ENCODE measurements around the gene THRB. TPM values are rescaled to one million over a fixed set of nuclear protein-coding genes. Genes with fewer than 3 reads are reported as not detected.

THRB gene
- total RNA-seq, 2 experiments from 2014 or later = not detected

DNA sequence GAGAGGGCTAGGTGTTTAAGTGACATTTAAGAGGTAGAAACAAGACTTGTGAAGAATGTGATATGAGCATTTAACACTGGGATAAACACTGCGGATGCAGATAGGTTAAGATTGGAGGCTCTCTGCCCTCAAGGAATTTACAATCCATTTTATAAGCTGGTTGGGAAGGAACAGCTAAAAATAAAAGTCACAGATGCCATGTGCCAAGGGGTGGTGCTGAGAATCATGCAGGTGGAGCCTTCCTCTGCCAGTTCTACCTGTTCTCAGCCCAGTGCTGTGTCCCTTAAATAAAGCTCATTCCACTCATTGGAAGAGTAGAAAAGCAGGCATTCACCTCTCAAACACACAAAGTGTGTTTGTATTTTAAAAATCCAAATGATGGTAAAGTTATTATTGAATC, 261.9 kb downstream of the THRB start:
- intact Hi-C loops (cut with micrococcal nuclease) = no loop called here
- Mint-ChIP-seq H3K4me1 (ENCODE audit: low read depth) (peaks cover 3% of the 10 kb centered on the region), H3K36me3 (no peaks in the 10 kb centered on the region), H3K27ac (no peak overlapping the region), H3K9me3 (no peaks in the 10 kb centered on the region), H3K27me3 (peaks cover 10% of the 10 kb centered on the region), H3K4me3 (no peak overlapping the region)
- no peak for DNase-seq
- POLR2A ChIA-PET = no interaction called here
- CTCF ChIA-PET = interaction anchor here (1.0 kb wide), 1 partner anchor 233 kb away, joined by 3 read pairs; no protein-coding TSS in a partner anchor

- H3K4me3 Mint-ChIP-seq = no peak overlapping the region
- no peaks in the 10 kb centered on the region for H3K36me3 Mint-ChIP-seq
- ChIA-PET POLR2A (interaction anchor here (0.6 kb wide), 1 partner anchor 1125 kb away, joined by 3 read pairs; no protein-coding TSS in a partner anchor), CTCF (no interaction called here)
- intact Hi-C loops (cut with micrococcal nuclease) = no loop called here
- no peak overlapping the region for H3K27ac Mint-ChIP-seq
- no peak for DNase-seq
- H3K27me3 Mint-ChIP-seq = no peaks in the 10 kb centered on the region
- H3K9me3 Mint-ChIP-seq = no peaks in the 10 kb centered on the region
- H3K4me1 Mint-ChIP-seq (ENCODE audit: low read depth) = no peaks in the 10 kb centered on the region
These were observed 265.0 kb downstream of the THRB start for GRCh38 chr3:24229468-24230221.

DNA sequence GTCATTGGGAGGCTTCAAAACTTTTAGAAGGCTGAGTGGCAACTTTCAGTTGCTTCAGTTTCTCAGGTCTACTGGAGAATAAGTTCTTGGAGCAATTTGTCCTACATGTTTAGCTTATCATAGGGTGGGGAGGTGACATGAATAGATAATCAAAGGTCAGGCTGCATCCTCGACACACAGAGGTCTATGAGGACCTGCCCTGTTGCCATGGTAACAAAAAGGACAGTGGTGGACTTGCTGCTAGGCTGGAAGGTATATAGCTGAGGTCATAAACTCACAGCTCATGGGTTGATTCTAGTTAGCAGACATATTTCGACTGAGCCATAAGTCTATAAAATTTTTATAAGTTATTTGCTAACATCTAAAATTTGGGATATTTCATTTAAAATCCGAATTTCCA, 267.0 kb downstream of the THRB start:
- H3K27me3 Mint-ChIP-seq = no peaks in the 10 kb centered on the region
- H3K9me3 Mint-ChIP-seq = no peaks in the 10 kb centered on the region
- POLR2A ChIA-PET = no interaction called here
- H3K4me1 Mint-ChIP-seq (ENCODE audit: low read depth) = no peaks in the 10 kb centered on the region
- H3K27ac Mint-ChIP-seq = no peak overlapping the region
- no peak overlapping the region for H3K4me3 Mint-ChIP-seq
- H3K36me3 Mint-ChIP-seq = no peaks in the 10 kb centered on the region
- DNase-seq = no peak
- CTCF ChIA-PET = interaction anchor here (0.8 kb wide), 1 partner anchor 36 kb away, joined by 3 read pairs; no protein-coding TSS in a partner anchor
- intact Hi-C loops (cut with micrococcal nuclease) = no loop called here

- Mint-ChIP-seq H3K27ac (no peak overlapping the region), H3K4me3 (no peak overlapping the region), H3K9me3 (no peaks in the 10 kb centered on the region), H3K36me3 (no peaks in the 10 kb centered on the region), H3K27me3 (peaks cover 5% of the 10 kb centered on the region), H3K4me1 (ENCODE audit: low read depth) (no peaks in the 10 kb centered on the region)
- POLR2A ChIA-PET = no interaction called here
- no peak for DNase-seq
- CTCF ChIA-PET = interaction anchor here (2.3 kb wide), 1 partner anchor 11 kb away, joined by 9 read pairs; no protein-coding TSS in a partner anchor
- intact Hi-C loops (cut with micrococcal nuclease) = no loop called here
These were observed 268.3 kb downstream of the THRB start for GRCh38 chr3:24226397-24226796.

DNA sequence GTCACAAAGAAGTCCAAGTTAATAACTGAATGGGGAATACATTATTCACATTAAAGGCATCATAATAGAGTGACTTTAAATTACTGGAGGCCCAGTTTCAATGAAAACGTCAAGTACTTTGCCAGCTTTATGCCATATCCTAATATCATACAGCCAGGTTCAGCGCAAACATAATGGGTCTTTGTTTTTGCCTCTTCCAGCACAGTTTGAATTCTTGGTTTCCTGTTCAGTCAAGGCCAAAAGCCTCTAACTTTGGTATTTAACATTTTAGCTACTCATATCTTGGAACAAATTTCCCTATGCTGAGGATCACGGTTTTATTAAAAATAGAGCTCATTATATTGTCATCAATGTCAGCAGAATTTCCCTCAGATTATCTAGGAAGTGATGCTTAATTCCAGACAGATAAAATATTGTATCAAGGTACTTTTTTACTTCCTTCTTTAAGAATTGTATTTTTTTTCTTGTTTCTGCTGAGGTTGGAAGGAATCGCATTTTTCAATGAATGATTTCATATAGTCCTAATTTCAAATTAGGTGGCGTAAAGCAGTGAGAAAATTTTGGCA, 269.2 kb downstream of the THRB start:
- intact Hi-C loops (cut with micrococcal nuclease) = no loop called here
- no peak for DNase-seq
- Mint-ChIP-seq H3K27me3 (peaks cover 6% of the 10 kb centered on the region), H3K27ac (no peak overlapping the region), H3K36me3 (no peaks in the 10 kb centered on the region), H3K4me3 (no peak overlapping the region), H3K9me3 (no peaks in the 10 kb centered on the region), H3K4me1 (ENCODE audit: low read depth) (no peaks in the 10 kb centered on the region)
- ChIA-PET CTCF (interaction anchor here (1.0 to 2.3 kb wide), 2 partner anchors 12 to 39 kb away, joined by 3 to 9 read pairs; no protein-coding TSS in a partner anchor), POLR2A (no interaction called here)

DNA sequence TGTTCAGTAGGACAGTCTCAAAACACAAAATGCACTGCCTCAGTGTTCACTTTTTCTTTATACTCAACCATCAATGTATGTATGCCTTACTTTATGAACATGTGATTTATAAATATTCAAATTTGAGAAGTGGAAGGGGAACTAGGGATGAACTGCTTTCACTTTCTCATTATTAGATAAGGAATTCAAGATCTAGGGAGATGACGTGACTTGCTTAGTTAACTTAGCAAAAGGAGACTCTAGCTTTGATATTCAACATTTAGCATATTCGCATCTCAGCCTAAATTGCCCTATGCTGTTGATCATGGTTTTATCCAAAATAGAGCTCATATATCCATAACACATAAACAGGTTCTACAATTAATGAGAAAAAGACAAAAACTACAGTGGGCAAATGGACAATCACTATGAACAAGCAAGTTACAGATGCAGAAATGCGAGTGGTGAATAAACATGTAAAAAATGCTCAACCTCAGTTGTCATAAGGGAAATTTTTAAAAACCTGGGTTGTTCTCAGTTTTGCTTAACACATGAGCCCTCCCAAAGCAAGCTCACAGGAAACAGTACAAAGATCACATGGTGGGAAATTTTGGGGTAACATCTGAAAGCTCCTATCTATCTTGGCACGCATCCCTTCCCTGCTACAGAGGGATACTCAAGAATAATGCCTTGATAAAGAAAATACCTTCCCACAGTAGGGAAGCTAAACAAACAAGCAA, 269.8 kb downstream of the THRB start:
- no peak for DNase-seq
- H3K36me3 Mint-ChIP-seq = no peaks in the 10 kb centered on the region
- peaks cover 6% of the 10 kb centered on the region for H3K27me3 Mint-ChIP-seq
- no peaks in the 10 kb centered on the region for H3K9me3 Mint-ChIP-seq
- intact Hi-C loops (cut with micrococcal nuclease) = no loop called here
- H3K4me3 Mint-ChIP-seq = no peak overlapping the region
- CTCF ChIA-PET = interaction anchor here (1.0 to 2.3 kb wide), 2 partner anchors 13 to 38 kb away, joined by 3 to 9 read pairs; no protein-coding TSS in a partner anchor
- no peak overlapping the region for H3K27ac Mint-ChIP-seq
- POLR2A ChIA-PET = no interaction called here
- no peaks in the 10 kb centered on the region for H3K4me1 Mint-ChIP-seq (ENCODE audit: low read depth)

DNA sequence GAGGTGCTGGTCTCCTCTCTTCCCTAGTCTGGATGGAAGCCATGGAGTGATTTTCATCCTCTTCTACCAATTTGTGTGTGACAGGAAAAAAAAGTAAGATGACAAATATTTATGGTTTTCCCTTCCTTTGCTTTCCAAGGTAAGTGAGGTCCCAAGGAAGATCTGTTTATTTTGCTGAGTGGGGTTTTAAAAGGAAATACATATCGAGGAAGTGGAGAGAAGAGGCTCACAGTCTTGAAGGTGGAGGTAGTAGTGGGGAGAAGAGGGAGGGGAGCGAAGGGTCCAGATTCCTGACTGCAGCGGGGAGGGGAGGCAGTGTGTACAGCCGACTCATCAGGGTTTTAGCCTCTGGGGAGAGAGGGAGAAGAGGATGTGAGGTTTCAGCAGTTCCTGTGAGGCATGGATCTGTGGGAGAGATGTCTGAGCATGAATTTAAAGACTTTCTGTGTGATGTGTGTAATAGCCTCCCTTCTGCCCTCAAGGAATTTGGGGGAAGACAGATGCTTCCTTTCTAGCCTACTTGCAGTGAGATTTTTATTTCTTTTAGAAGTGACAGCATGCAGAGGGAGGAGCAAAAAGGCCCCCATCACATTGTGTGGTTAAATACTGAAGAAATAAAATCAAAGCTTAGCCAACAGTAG, 272.4 kb downstream of the THRB start:
- Mint-ChIP-seq H3K9me3 (no peaks in the 10 kb centered on the region), H3K4me1 (ENCODE audit: low read depth) (no peaks in the 10 kb centered on the region), H3K4me3 (no peak overlapping the region), H3K27ac (no peak overlapping the region), H3K36me3 (no peaks in the 10 kb centered on the region), H3K27me3 (peaks cover 6% of the 10 kb centered on the region)
- no peak for DNase-seq
- ChIA-PET CTCF (no interaction called here), POLR2A (no interaction called here)
- intact Hi-C loops (cut with micrococcal nuclease) = no loop called here

GRCh38 chr3:24220859-24221657, 273.6 kb downstream of the THRB start:
- ChIA-PET POLR2A (no interaction called here), CTCF (no interaction called here)
- Mint-ChIP-seq H3K4me1 (ENCODE audit: low read depth) (no peaks in the 10 kb centered on the region), H3K27me3 (peaks cover 6% of the 10 kb centered on the region), H3K9me3 (no peaks in the 10 kb centered on the region), H3K4me3 (no peak overlapping the region), H3K36me3 (no peaks in the 10 kb centered on the region), H3K27ac (no peak overlapping the region)
- intact Hi-C loops (cut with micrococcal nuclease) = no loop called here
- DNase-seq = no peak

- Mint-ChIP-seq H3K36me3 (no peaks in the 10 kb centered on the region), H3K4me1 (ENCODE audit: low read depth) (no peaks in the 10 kb centered on the region), H3K27me3 (peaks cover 1% of the 10 kb centered on the region), H3K27ac (no peak overlapping the region), H3K9me3 (no peaks in the 10 kb centered on the region), H3K4me3 (no peak overlapping the region)
- intact Hi-C loops (cut with micrococcal nuclease) = no loop called here
- no peak for DNase-seq
- ChIA-PET CTCF (no interaction called here), POLR2A (no interaction called here)
These were observed 279.1 kb downstream of the THRB start for GRCh38 chr3:24215502-24215901.

DNA sequence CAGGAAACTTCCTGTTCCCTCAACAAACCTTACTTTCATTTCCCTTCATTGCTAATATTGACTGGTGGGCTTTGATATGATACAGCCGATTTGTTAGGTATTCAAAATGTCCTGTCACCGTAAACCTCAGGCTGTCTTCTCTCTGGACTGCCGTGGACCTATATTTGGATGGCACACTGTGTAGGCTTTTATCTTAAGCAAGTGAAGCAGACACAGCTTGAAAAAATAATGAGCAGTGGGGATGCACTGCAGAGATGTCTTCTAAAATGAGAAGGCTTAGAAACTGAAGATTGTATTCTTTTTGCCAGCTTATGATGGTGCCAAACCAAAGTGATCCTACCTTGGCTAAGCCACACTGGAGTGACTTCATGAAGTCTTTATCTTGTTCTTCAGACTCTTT, 283.3 kb downstream of the THRB start:
- peaks cover 3% of the 10 kb centered on the region for H3K9me3 Mint-ChIP-seq
- H3K27me3 Mint-ChIP-seq = peaks cover 1% of the 10 kb centered on the region
- intact Hi-C loops (cut with micrococcal nuclease) = no loop called here
- H3K4me1 Mint-ChIP-seq (ENCODE audit: low read depth) = no peaks in the 10 kb centered on the region
- H3K4me3 Mint-ChIP-seq = no peak overlapping the region
- CTCF ChIA-PET = interaction anchor here (0.6 to 1.1 kb wide), 2 partner anchors 26 to 284 kb away, joined by 3 to 4 read pairs; no protein-coding TSS in a partner anchor
- DNase-seq = no peak
- H3K36me3 Mint-ChIP-seq = no peaks in the 10 kb centered on the region
- H3K27ac Mint-ChIP-seq = no peak overlapping the region
- POLR2A ChIA-PET = no interaction called here

GRCh38 chr3:24202071-24202470, 292.6 kb downstream of the THRB start:
- Mint-ChIP-seq H3K9me3 (no peaks in the 10 kb centered on the region), H3K36me3 (no peaks in the 10 kb centered on the region), H3K27ac (no peak overlapping the region), H3K4me3 (no peak overlapping the region), H3K27me3 (peaks cover 5% of the 10 kb centered on the region), H3K4me1 (ENCODE audit: low read depth) (no peaks in the 10 kb centered on the region)
- intact Hi-C loops (cut with micrococcal nuclease) = no loop called here
- ChIA-PET CTCF (no interaction called here), POLR2A (no interaction called here)
- DNase-seq = no peak
